ENCODE measurements around the gene PTCD1.
"Not testable (repeated sequence)": the region's sequence is repeated elsewhere in the genome, so short reads cannot be mapped to it uniquely, and the experiment has no call there.

The PTCD1 gene

DNA sequence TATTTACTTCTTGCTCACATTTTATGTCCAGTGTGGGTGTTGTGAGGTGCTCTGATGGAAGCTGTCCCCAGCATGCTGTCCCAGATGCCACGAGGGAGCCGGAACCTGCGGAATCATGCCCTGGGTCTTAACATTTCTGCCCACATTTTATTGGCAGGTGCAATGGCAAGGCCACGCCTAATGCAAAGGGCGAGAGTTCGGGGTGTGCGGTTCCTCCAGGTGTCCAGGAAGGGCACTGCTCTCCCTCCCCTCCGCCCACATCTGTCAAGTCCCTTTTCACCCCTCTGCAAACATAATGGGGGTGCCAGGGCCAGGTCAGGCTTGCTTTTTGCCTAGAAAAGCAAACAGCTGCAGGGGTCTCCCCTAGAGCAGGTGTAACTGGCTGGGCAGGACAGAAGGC lies 46.6 kb downstream of the PTCD1 start:
- Histone ChIP-seq H3F3A (ENCODE audit: control insufficient read depth, insufficient read depth) (peaks cover 20% of the 10 kb centered on the region), H3K27ac (ENCODE audit: low read depth, low read length) (peak overlapping the region; percentile 48; the same call in 1 of the 2 replicates), H3K79me2 (ENCODE audit: control insufficient read depth, low read length) (peaks cover 11% of the 10 kb centered on the region), H3K27me3 (ENCODE audit: control insufficient read depth, low read length) (no peaks in the 10 kb centered on the region), H3K9me3 (ENCODE audit: control insufficient read depth, insufficient read depth, low read length) (no peaks in the 10 kb centered on the region), H3K9me2 (replicated peaks; ENCODE audit: control insufficient read depth, low read length) (no peaks in the 10 kb centered on the region), H3K36me3 (ENCODE audit: control insufficient read depth, low read length) (peaks cover 93% of the 10 kb centered on the region), H3K4me2 (ENCODE audit: low read length) (peak overlapping the region; percentile 85), H3K4me3 (ENCODE audit: low read length) (peak overlapping the region; percentile 75), H3K4me1 (ENCODE audit: control insufficient read depth, low read length) (peaks cover 19% of the 10 kb centered on the region), H4K20me1 (ENCODE audit: control insufficient read depth, insufficient read depth, low read depth, low read length) (peaks cover 18% of the 10 kb centered on the region; the same call in 1 of the 2 replicates)
- TF ChIP-seq, protein P1, sequence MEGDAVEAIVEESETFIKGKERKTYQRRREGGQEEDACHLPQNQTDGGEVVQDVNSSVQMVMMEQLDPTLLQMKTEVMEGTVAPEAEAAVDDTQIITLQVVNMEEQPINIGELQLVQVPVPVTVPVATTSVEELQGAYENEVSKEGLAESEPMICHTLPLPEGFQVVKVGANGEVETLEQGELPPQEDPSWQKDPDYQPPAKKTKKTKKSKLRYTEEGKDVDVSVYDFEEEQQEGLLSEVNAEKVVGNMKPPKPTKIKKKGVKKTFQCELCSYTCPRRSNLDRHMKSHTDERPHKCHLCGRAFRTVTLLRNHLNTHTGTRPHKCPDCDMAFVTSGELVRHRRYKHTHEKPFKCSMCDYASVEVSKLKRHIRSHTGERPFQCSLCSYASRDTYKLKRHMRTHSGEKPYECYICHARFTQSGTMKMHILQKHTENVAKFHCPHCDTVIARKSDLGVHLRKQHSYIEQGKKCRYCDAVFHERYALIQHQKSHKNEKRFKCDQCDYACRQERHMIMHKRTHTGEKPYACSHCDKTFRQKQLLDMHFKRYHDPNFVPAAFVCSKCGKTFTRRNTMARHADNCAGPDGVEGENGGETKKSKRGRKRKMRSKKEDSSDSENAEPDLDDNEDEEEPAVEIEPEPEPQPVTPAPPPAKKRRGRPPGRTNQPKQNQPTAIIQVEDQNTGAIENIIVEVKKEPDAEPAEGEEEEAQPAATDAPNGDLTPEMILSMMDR (IDR thresholded peaks at IDR 0.05; ENCODE audit: low read depth, low read length, poor library complexity, severe bottlenecking), result no peak
- no peak for TF ChIP-seq EZH2phosphoT487 (IDR thresholded peaks at IDR 0.05; ENCODE audit: borderline replicate concordance, low read length)

DNA sequence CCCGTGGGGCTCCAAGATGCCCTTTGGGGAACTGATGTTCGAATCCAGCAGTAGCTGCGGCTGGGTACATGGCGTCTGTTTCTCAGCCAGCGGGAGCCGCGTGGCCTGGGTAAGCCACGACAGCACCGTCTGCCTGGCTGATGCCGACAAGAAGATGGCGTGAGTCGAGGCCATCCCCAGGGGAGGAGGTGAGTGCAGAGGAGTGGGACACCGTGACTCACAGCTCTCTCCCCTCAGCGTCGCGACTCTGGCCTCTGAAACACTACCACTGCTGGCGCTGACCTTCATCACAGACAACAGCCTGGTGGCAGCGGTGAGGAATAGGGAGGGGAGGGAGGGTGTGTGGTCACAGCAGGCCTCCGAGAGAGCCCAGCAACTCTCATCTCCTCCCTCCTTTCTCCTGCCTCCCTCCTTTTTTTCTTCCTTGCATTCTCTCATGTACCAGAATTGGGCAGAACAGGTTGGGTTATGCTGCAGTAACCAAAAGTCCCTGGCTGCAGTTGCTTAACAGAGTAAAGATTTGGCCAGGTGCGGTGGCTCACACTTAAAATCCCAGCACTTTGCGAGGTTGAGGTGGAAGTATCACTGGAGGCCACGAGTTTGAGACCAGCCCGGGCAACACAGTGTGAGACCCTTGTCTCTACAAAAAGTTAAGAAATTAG lies 47.5 kb downstream of the PTCD1 start:
- Histone ChIP-seq H4K20me1 (ENCODE audit: control insufficient read depth, insufficient read depth, low read depth, low read length) (peaks cover 15% of the 10 kb centered on the region; the same call in 1 of the 2 replicates), H3K27me3 (ENCODE audit: control insufficient read depth, low read length) (no peaks in the 10 kb centered on the region), H3K27ac (ENCODE audit: low read depth, low read length) (no peak overlapping the region), H3F3A (ENCODE audit: control insufficient read depth, insufficient read depth) (peaks cover 16% of the 10 kb centered on the region), H3K4me3 (ENCODE audit: low read length) (no peak overlapping the region), H3K4me2 (ENCODE audit: low read length) (no peak overlapping the region), H3K36me3 (ENCODE audit: control insufficient read depth, low read length) (peaks cover 94% of the 10 kb centered on the region), H3K79me2 (ENCODE audit: control insufficient read depth, low read length) (peaks cover 11% of the 10 kb centered on the region), H3K9me3 (ENCODE audit: control insufficient read depth, insufficient read depth, low read length) (no peaks in the 10 kb centered on the region), H3K9me2 (replicated peaks; ENCODE audit: control insufficient read depth, low read length) (no peaks in the 10 kb centered on the region), H3K4me1 (ENCODE audit: control insufficient read depth, low read length) (peaks cover 19% of the 10 kb centered on the region)
- TF ChIP-seq EZH2phosphoT487 (IDR thresholded peaks at IDR 0.05; ENCODE audit: borderline replicate concordance, low read length), result no peak

DNA sequence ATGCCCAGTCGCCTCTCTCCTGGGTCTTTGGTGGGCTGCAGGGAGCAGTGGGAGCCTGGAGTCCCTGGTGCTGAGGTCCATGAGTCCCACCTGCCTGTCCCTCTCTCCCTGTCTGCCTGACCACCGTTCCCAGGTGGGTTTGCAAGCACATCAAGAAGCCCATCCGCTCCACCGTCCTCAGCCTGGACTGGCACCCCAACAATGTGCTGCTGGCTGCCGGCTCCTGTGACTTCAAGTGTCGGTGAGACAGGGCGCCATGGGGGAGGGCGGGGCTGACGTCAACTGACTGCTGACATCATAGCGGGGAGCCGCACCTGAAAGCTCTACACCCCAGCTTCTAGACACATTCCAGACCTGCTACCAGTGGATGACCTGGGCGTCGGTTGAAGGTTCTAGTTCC lies 48.8 kb downstream of the PTCD1 start:
- Histone ChIP-seq H3K9me2 (replicated peaks; ENCODE audit: control insufficient read depth, low read length) (no peaks in the 10 kb centered on the region), H3K36me3 (ENCODE audit: control insufficient read depth, low read length) (peaks cover 87% of the 10 kb centered on the region), H3K4me1 (ENCODE audit: control insufficient read depth, low read length) (peaks cover 19% of the 10 kb centered on the region), H3K4me3 (ENCODE audit: low read length) (no peak overlapping the region), H3F3A (ENCODE audit: control insufficient read depth, insufficient read depth) (peaks cover 6% of the 10 kb centered on the region), H3K27ac (ENCODE audit: low read depth, low read length) (no peak overlapping the region), H3K9me3 (ENCODE audit: control insufficient read depth, insufficient read depth, low read length) (no peaks in the 10 kb centered on the region), H3K4me2 (ENCODE audit: low read length) (no peak overlapping the region), H3K79me2 (ENCODE audit: control insufficient read depth, low read length) (peaks cover 13% of the 10 kb centered on the region), H3K27me3 (ENCODE audit: control insufficient read depth, low read length) (no peaks in the 10 kb centered on the region), H4K20me1 (ENCODE audit: control insufficient read depth, insufficient read depth, low read depth, low read length) (peaks cover 15% of the 10 kb centered on the region; the same call in 1 of the 2 replicates)
- no peak for TF ChIP-seq EZH2phosphoT487 (IDR thresholded peaks at IDR 0.05; ENCODE audit: borderline replicate concordance, low read length)
- TF ChIP-seq, protein P1 (IDR thresholded peaks at IDR 0.05; ENCODE audit: low read depth, low read length, poor library complexity, severe bottlenecking), result no peak

DNA sequence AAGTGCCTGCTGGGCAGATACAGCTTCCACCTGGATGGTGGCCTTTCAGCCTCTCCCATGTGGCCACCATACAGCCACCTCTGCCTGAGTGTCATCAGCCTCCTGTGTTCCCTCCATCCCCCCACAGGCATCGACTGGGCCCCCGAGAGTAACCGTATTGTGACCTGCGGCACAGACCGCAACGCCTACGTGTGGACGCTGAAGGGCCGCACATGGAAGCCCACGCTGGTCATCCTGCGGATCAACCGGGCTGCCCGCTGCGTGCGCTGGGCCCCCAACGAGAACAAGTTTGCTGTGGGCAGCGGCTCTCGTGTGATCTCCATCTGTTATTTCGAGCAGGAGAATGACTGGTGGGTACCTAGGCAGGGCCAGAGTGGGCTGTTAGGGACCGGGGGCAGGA lies 50.7 kb downstream of the PTCD1 start:
- H3F3A ChIP-seq (ENCODE audit: control insufficient read depth, insufficient read depth), result no peaks in the 10 kb centered on the region; the same call in 1 of the 2 replicates
- no peak overlapping the region for H3K27ac ChIP-seq (ENCODE audit: low read depth, low read length)
- peaks cover 86% of the 10 kb centered on the region for H3K36me3 ChIP-seq (ENCODE audit: control insufficient read depth, low read length)
- H3K9me3 ChIP-seq (ENCODE audit: control insufficient read depth, insufficient read depth, low read length), result no peaks in the 10 kb centered on the region
- H3K27me3 ChIP-seq (ENCODE audit: control insufficient read depth, low read length), result no peaks in the 10 kb centered on the region
- H3K4me3 ChIP-seq (ENCODE audit: low read length), result no peak overlapping the region
- 0 out of 2 replicates have a peak, but pooled peaks cover 7% of the 10 kb centered on the region for H4K20me1 ChIP-seq (ENCODE audit: control insufficient read depth, insufficient read depth, low read depth, low read length)
- H3K79me2 ChIP-seq (ENCODE audit: control insufficient read depth, low read length), result peaks cover 25% of the 10 kb centered on the region
- H3K9me2 ChIP-seq (replicated peaks; ENCODE audit: control insufficient read depth, low read length), result no peaks in the 10 kb centered on the region
- TF ChIP-seq, protein P1 (IDR thresholded peaks at IDR 0.05; ENCODE audit: low read depth, low read length, poor library complexity, severe bottlenecking), result no peak
- no peak for TF ChIP-seq EZH2phosphoT487 (IDR thresholded peaks at IDR 0.05; ENCODE audit: borderline replicate concordance, low read length)
- H3K4me2 ChIP-seq (ENCODE audit: low read length), result no peak overlapping the region
- H3K4me1 ChIP-seq (ENCODE audit: control insufficient read depth, low read length), result peaks cover 28% of the 10 kb centered on the region

DNA sequence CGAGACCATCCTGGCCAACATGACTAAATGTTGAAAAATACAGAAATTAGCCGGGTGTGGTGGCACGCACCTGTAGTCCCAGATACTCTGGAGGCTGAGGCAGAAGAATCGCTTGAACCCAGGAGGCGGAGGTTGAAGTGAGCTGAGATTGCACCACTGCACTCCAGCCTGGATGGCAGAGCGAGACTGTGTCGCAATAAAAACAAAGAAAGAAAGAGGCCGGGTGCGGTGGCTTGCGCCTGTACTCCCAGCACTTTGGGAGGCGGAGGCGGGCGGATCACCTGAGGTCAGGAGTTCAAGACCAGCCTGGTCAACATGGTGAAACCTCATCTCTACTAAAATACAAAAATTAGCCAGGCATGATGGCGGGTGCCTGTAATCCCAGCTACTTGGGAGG lies 51.4 kb downstream of the PTCD1 start:
- not testable (repeated sequence) for H3K27me3 ChIP-seq (ENCODE audit: control insufficient read depth, low read length); H3K4me2 ChIP-seq (ENCODE audit: low read length); H3K4me3 ChIP-seq (ENCODE audit: low read length); H3F3A ChIP-seq (ENCODE audit: control insufficient read depth, insufficient read depth); H3K9me3 ChIP-seq (ENCODE audit: control insufficient read depth, insufficient read depth, low read length); H4K20me1 ChIP-seq (ENCODE audit: control insufficient read depth, insufficient read depth, low read depth, low read length); H3K27ac ChIP-seq (ENCODE audit: low read depth, low read length); H3K9me2 ChIP-seq (replicated peaks; ENCODE audit: control insufficient read depth, low read length)
- H3K4me1 ChIP-seq (ENCODE audit: control insufficient read depth, low read length), result peaks cover 24% of the 10 kb centered on the region
- peaks cover 80% of the 10 kb centered on the region for H3K36me3 ChIP-seq (ENCODE audit: control insufficient read depth, low read length)
- peaks cover 27% of the 10 kb centered on the region for H3K79me2 ChIP-seq (ENCODE audit: control insufficient read depth, low read length)

All from DOHH2 (cell line).